GM19025 (cell line): ENCODE results near the gene C2orf49.
A peak's percentile ranks its signal among the peaks of the same experiment; 100 is the strongest.
"Not testable (repeated sequence)": the region's sequence is repeated elsewhere in the genome, so short reads cannot be mapped to it uniquely, and the experiment has no call there.

Source experiments
- ATAC-seq: cut with Tn5 transposase; IDR thresholded peaks from one replicate; pipeline ENCODE4 v1.9.1; 2021; ENCODE audit warnings: mild to moderate bottlenecking, low read depth, moderate library complexity; ENCODE audit not compliant: unreplicated experiment

The C2orf49 gene

DNA sequence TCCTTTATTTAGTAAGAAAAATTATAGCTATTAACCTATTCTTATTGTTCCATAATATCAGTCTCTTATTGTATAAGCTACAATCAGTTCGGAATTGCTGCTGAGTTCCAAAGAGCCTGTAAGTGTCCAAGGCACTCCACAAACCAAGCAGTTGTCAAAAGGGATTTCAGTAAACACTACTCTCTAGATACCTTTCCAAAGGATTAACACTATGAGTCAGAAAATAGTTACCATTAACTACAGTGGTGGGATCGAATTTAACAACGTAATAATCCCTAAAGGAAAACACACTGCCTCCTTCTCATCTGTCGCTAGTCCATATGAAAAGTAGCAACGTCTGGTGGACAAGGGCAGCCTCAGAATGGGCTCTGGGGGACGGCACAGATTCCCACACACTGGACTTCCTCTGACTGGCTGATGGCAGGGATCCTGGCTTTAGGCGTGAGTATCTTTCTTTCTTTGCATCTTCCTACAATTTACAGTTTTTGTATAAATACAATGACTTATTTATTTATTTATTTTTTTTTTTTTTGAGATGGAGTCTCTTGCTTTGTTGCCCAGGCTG, 16.6 kb upstream of the C2orf49 start:
- no peak for ATAC-seq

DNA sequence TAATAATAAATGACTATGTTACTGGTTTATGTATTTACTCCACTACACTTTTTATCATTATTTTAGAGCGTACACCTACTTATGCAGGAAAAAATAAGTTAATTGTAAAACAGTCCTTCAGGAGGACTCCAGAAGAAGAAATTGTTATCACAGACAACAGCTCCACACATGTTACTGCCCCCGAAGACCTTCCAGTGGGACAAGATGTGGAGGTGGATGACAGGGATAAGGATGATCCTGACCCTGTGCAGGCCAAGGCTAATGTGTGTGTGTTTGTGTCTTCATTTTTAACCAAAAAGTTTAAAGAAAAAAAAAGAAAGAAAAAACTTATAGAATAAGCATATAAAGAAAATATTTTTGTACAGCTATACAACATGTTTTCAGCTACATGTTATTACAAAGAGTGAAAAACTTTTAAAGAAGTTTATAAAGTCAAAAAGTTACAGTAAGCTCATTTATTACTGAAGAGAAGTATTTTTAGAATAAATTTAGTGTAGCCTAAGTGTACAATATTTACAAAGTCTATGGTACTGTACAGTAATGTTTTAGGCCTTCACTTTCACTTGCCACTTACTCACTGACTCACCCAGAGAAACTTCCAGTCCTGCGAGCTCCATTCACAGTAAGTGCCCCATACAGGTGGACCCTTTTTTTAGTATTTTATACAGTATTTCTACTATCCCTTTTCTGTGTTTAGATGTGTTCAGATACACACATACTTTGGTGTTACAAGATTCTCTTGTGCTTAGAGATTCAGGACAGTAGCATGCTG, 15.3 kb upstream of the C2orf49 start:
- ATAC-seq = peak; percentile 38

DNA sequence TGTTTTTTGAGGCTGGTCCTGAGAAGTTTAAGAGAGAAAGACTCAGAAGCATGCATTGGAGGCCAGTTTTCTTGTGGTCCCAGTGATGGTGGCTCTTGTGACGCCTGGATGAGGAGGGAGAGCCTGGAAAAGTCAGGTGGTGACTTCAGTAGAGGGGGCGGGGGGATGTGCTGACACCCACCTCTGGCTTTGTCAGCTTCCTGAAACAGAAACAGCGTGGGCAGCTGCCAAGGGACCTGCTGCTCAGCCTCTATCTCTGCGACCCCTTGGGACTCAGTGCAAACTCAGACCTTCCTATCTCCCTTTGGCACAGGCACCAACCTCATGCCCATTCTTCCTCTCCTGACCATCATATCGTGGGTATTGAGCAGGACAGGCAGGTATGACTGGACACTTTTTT, 14.2 kb upstream of the C2orf49 start:
- ATAC-seq = no peak

DNA sequence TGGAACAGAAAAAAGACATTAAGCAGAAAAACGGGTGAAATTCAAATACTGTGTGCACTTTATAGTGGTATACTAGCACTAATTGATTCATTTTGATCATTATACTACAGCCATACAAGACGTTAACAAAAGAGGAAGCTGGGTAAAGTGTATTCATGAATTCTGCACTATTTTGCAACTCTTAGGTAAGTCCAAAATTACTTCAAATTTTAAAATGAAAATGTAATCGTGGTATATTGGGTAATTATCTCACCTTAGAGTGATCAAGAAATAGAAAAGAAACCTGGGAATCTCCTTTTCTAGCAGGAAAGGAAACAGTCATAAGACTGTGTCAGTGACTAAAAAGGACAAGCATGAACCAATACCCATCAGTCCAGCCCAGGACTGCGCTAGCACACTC, 13.2 kb upstream of the C2orf49 start:
- no peak for ATAC-seq

DNA sequence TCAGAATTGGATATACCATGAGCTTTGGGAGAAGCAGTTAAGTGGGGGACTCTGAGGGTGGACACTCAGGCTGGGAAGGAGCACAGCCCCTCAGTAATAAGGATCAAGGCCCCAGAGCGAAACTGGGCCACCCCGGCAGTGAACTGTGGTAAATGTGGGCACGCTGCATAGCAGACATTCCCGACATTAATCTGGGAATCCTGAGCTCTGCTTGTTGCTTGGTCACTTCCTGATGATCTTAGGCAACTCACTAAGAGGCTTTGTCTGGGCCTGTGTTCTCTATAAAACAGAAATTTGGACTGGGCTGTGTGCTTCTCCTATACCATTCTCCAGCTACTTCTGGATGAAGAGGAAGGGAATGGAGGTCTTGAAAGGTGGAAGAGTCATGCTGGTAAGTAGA, 12.6 kb upstream of the C2orf49 start:
- ATAC-seq = no peak

DNA sequence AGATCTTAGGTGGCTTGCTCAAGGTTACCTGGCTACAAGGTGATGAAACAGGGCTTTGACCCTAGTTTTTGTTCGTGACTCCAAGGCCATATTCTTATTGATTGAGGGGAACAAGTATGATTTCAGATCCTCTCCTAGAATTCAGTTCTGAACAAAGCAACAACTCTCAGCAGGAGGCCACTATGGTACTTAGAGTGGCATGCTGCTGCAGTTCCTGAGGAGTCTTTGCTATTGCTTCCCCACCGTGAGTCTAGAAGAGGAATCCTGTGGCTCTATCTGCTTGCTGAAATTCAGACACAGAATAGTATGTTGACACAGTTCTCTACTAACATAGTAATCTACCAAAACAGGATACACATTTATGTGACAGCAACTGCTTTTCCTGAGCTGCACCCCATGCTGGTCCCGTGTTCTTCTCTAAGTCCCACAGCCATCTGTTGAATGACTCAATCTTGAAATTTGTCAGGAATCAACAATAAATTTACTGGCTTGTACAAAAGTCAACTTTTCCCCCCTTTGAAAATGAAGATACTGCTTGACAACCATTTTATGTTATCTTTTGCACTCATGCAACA, 11.9 kb upstream of the C2orf49 start:
- no peak for ATAC-seq

DNA sequence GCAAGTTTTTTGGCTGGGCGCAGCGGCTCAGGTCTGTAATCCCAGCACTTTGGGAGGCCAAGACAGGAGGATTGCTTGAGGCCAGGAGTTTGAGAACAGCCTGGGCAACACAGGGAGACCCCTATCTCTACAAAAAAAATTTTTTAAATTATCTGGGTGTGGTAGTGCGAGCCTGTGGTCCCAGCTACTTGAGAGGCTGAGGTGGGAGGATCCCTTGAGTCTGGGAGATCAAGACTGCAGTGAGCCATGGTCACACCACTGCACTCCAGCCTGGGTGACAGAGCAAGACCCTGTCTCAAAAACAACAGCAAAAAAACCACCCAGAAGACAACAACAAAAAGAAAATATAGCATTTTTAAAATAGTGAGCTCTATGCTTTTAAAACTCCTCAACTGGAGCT, 10.1 kb upstream of the C2orf49 start:
- ATAC-seq = not testable (repeated sequence)

DNA sequence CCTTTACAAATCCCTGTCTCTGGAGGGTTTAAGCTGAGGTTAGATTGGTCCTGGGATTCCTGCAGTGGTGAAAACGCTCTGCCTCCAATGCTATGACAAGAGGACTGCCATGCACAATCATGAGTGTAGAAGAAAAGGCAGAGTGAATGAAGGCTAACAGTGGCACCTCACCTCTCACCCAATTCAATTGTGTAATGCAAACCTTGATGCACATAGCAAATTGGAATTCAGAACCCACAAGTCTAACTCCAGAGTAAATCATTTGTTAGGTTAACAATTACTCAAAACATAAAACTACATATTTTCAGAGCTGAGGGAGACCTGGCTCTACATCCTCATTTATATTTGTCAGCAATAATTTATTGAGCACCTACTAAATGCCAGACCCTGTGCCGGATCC, 9.7 kb upstream of the C2orf49 start:
- no peak for ATAC-seq

DNA sequence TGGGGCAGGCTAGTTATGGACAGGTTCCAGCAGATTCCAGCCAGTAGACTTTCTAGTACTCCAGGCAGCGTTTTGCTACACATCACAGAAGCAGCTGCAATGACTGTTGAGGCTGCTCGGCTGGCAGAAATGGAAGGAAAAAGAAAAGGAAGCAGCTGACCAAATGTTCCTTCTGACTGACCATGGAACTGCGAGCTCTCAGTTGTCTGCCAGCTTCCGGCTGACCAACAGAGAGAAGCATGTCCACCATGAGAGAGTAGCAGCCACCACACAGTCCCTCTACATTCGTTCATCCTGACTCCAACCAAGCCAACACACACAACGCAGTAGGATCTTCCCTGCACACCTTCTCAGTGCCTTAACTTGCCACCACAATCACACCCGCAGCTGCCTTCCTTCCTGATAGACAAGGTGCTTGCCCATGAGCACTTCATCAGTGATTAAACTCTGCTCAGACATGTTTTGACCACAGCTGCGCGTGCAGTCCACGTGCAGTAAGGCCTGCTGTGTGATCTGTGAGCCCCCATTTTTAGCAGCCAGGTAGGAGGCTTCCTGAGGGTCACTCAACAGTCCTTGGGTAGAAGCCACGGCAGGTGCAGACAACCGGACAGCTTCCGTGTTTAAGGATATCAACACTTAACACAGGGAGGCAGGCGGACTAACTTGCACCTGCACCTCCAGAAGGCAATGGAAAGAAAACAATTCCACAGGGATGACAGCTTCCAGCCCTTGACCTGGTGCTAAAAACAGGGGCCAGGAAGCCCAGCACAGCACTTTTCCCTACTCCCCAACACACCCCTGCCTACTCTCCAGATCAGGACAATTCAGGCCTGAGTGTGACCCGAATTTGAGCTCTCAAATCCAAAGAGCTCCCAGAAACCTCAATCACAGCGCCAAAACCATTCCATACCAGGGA, 8.8 kb upstream of the C2orf49 start:
- ATAC-seq = no peak

DNA sequence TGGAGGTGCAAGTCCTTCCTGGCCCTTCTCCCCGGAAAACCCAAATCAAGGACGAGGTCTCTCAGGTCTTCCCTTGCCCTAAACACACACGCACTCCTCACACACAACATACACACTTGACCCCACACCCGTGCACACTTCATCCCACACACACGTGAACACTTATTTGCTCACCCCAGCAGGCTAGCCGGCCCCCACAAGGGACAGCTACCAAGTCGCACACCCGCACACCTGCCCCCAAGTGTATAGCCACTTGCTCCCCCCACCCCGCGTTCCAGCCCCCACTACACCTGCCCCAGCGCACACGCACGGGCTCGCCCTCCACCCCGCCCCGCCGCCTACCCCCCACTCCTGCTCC, 8.2 kb upstream of the C2orf49 start:
- ATAC-seq = no peak

DNA sequence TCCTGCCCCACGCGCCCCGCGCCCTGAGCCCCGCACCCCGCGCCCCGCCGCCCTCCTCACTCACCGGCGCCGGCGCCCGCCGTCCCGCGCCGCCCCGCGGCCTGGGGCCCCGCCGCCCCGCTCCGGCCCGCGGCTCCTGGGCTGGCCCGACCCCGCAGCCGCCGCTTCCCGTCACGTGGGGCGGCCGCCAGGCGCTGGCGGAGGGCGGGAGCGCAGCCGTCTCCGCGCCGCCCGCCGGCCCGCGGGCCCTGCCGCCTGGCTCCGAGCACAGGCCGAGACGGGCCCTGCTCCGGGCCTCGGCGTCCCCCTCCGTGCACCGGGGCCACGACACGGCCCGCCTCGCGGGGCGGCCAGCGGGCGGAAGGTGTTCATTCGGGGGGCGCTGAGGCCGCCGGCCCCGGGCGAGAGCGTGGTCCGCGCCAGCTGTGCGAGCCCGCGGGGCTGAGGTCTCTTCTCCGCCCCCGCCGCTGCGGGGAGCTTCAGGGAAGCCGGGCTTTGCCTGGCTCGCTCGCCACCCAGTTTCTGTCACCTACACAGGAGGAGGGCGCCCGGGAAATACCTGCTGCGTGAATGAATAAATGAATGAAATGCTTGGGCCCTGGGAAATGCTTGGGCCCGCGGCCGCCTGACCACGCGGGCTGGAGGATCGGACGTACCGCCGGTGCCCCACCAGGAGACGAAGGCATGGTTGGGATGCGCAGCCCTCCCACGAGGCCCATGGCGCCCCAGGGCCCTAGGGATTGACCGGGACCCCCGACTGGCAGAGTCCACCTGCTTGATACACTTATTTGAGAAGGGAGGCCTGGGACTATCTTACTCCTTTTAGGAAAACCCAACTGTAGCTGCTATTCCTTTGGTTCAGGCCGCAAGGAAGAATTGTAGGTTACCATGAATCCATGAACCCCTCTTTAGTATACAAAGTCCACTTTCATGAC, 7.5 kb upstream of the C2orf49 start, which contains the start of gene TGFBRAP1:
Gene TGFBRAP1, minus strand, starts transcription at position 175 of the 935 bp plus-strand sequence. CDS start 21,434 bp downstream, outside the sequence.
- peak; percentile 84 for ATAC-seq

DNA sequence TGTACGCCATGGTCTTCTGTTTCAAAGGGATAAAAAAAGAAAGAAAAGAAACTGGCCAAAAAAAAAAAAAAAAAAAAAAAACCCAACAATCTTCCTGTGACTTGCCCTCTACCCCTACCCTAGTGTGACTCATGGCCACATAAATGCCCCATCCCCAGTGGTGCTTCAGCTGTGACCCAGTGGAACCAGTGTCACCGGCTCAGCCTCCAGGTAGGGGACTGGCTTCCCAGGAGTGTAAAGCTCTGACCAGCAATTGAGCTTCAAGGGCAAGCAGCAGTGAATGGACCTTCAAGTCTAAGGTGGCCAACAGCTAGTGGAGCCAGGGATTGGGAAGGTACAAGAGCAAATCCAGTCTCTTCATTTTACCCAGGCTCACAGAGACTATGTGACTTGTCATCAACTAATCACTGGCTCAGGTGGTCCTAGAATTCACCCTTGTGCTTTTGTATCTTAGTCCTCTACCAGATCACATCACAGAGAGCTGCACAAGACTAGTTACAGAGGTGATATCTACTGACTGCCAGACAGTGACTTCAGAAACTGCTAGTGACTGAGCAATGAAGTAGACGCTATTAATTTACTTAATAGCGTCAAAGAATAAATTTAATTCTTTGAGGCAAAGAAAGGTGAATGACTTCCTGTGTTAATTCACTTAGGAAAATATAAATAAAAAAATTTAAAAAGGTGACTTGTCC, 6.5 kb upstream of the C2orf49 start:
- ATAC-seq = no peak

DNA sequence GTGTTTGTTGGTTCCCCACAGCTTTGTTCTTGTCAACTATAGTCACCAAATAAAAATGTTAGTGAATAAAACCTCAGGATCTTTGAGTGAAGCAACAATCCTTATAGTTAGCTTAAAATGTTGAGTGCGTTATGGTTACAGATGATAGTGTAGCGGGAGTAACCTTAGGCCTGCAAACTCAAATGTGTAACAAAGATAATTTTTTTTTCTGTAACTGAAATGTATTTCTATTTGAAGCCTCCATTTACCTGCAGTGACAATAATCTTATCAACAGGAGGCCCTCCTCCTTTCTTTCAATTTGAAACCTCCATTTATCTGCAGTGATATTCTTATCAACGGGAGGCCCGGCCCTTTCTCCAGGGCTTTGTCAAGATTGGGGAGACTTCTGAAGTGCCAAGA, 3.1 kb upstream of the C2orf49 start:
- ATAC-seq = no peak

DNA sequence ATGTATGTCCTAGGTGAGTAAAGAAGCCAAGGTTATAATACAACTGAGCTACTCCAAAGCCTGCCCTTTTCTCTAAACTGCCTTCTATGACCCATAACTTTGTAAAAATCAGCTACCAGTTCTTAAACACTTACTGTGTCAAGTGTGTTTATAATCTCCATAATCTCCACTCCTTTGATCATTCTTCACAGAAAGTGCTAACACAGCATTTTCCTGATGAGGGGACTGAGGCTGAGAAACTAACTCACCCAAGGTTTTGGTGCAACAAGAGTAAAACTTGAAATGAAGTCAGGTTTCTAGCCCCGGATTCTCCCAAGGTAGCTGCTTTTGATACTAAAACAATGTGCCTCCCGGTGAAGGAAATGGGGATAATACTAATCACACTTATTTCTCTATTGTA, 1.9 kb upstream of the C2orf49 start:
- ATAC-seq = no peak

DNA sequence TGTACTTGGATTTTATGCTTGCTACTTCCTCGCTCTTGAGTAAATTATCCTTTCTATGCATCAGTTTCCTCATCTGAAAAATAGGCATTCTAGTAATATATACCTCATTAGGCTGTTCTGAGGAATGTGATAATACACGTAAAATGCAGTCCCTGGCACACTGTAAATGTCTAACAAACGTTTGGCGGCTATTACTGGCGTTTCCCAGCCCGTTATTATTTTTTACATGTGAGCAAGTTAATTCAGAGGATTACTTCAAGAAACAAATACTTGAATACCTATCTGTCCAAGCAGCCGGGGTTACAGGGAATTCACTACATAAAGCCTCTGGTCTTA, 586 bp upstream of the C2orf49 start:
- ATAC-seq = no peak

DNA sequence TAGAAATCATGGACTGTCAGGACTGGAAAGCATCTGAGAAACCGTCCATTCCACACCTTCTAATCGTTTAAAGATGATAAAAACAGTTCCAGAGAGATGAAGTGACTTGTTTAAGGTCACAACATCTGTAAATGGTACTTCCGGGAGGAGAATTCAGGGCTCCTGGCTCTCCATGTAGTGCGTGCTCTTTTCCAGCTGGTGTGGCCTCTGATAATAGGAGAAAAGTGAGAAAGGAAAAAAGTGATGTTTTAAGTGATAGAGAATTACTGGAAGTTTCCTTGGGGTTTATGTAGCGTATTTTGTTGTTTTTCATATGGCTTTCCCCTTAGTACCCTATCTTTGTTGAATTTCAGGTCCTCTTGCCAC, 663 bp downstream of the C2orf49 start:
- peak; percentile 13 for ATAC-seq

DNA sequence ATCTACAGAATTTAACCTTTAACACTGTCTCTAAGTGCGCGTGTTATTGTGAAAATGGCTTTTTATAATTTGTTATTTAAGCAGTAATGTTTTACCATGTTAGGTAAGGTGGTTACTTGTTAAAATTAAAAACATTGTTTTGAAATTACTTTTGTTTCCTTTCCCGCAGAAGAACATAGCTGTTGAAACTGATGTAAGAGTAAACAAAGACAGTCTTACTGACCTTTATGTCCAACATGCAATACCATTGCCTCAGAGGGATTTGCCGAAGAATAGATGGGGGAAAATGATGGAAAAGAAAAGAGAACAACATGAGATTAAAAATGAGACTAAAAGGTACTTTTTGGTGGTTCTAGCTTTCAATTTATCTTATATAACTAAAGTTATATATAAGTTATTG, 2.1 kb downstream of the C2orf49 start:
- ATAC-seq = no peak

DNA sequence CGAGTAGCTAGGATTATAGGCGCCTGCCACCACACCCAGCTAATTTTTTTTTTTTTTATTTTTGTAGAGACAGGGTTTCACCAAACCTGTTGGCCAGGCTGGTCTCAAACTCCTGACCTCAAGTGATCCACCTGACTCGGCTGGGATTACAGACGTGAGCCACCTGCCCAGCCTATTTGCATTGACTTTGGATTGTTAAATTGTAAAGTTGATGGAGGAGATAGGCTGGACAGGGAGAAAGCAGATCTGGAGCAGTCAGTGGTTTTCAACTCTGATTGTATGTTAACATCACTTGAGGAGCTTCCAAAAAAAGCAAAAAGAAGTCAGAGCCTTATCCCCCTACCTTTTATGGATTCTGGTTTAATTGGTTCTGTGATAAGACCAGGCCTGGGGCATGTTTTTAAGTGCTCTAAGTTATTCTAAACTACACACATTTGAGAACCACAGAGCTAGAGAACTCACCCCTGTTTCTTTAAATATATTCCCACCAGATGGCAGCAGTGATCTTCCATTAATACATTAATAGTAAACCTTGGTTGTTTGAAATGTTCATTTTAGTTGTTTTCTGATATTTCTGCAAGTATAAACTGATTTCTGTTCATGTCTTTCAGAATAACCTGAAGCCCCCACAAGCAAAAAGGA, 7.5 kb downstream of the C2orf49 start:
- ATAC-seq = no peak

DNA sequence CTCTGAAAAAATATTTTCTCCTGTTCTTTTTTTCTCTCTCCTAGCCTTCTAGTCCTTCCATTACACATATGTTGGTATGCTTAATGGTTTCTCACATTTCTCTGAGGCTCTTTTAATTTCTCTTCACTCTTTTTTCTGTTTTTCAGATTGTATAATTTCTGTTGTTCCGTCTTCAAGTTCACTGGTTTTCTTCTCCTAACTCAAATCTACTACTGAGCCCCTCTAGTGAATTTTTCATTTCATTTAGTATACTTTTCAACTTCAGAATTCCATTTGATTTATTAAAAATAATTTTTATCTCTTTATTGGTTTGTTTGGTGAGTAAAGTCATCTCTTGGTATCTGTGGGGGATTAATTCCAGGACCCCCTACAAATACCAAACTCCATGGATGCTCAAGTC, 19.8 kb downstream of the C2orf49 start:
- no peak for ATAC-seq
